Stomach smooth muscle (tissue), 2 donors: ENCODE results near the gene GDF10.

Experiments
- H3K27ac ChIP-seq: one replicate; pipeline ENCODE4 v1.7.0; 2013; ENCODE audit warnings: mild to moderate bottlenecking, low read length, inconsistent platforms
- H3K27me3 ChIP-seq, 2 donors: one replicate each; pipeline ENCODE4 v1.7.0; 2013; ENCODE audit warnings: low read length in 2 of 2; ENCODE audit not compliant: insufficient read depth in 2 of 2, control insufficient read depth in 1 of 2
- H3K36me3 ChIP-seq, 2 donors: one replicate each; pipeline ENCODE4 v1.7.0; 2013; ENCODE audit warnings: low read length in 2 of 2; ENCODE audit not compliant: control insufficient read depth in 2 of 2, insufficient read depth in 2 of 2
- H3K4me1 ChIP-seq: one replicate; pipeline ENCODE4 v1.7.0; 2013; ENCODE audit warnings: low read length; ENCODE audit not compliant: control insufficient read depth, insufficient read depth
- H3K4me3 ChIP-seq, 2 donors: one replicate each; pipeline ENCODE4 v1.7.0; 2013; ENCODE audit warnings: low read length in 2 of 2
- H3K9ac ChIP-seq, 2 donors: one replicate each; pipeline ENCODE4 v1.7.0; 2013; ENCODE audit warnings: low read length in 2 of 2, mild to moderate bottlenecking in 1 of 2
- H3K9me3 ChIP-seq, 2 donors: one replicate each; pipeline ENCODE4 v1.7.0; 2013; ENCODE audit warnings: low read length in 2 of 2; ENCODE audit not compliant: control insufficient read depth in 2 of 2
- donor health status: healthy.
- donor health status: Pancreatic carcinoma.

Gene GDF10

GRCh38 chr10:47357131-47357582 lies 57.2 kb downstream of the GDF10 start:
- Histone ChIP-seq H3K36me3 (no peaks in the 10 kb centered on the region), H3K4me1 (no peaks in the 10 kb centered on the region), H3K4me3 (no peak overlapping the region), H3K9me3 (no peaks in the 10 kb centered on the region), H3K27me3 (peaks cover 0 to 2% of the 10 kb centered on the region in 2 donors), H3K27ac (no peak overlapping the region), H3K9ac (no peak overlapping the region)

- Histone ChIP-seq H3K9me3 (no peaks in the 10 kb centered on the region), H3K27me3 (peaks cover 0 to 2% of the 10 kb centered on the region in 2 donors), H3K9ac (no peak overlapping the region), H3K27ac (no peak overlapping the region), H3K4me1 (no peaks in the 10 kb centered on the region), H3K36me3 (no peaks in the 10 kb centered on the region), H3K4me3 (no peak overlapping the region)
These were observed 57.9 kb downstream of the GDF10 start for GRCh38 chr10:47357911-47358310.

GRCh38 chr10:47358457-47358856 lies 58.5 kb downstream of the GDF10 start:
- Histone ChIP-seq H3K27ac (no peak overlapping the region), H3K27me3 (peaks cover 0 to 2% of the 10 kb centered on the region in 2 donors), H3K4me3 (no peak overlapping the region), H3K9ac (no peak overlapping the region), H3K4me1 (no peaks in the 10 kb centered on the region), H3K36me3 (no peaks in the 10 kb centered on the region), H3K9me3 (no peaks in the 10 kb centered on the region)

GRCh38 chr10:47359101-47359500 lies 59.1 kb downstream of the GDF10 start:
- Histone ChIP-seq H3K4me3 (no peak overlapping the region), H3K27me3 (peaks cover 0 to 2% of the 10 kb centered on the region in 2 donors), H3K4me1 (no peaks in the 10 kb centered on the region), H3K9ac (no peak overlapping the region), H3K36me3 (no peaks in the 10 kb centered on the region), H3K27ac (no peak overlapping the region), H3K9me3 (no peaks in the 10 kb centered on the region)

GRCh38 chr10:47359626-47360418 lies 59.8 kb downstream of the GDF10 start:
- Histone ChIP-seq H3K27ac (no peak overlapping the region), H3K27me3 (peaks cover 0 to 2% of the 10 kb centered on the region in 2 donors), H3K4me1 (no peaks in the 10 kb centered on the region), H3K36me3 (no peaks in the 10 kb centered on the region), H3K9me3 (no peaks in the 10 kb centered on the region), H3K9ac (no peak overlapping the region), H3K4me3 (no peak overlapping the region)

- Histone ChIP-seq H3K9ac (no peak overlapping the region), H3K36me3 (no peaks in the 10 kb centered on the region), H3K4me1 (no peaks in the 10 kb centered on the region), H3K4me3 (no peak overlapping the region), H3K27me3 (peaks cover 0 to 2% of the 10 kb centered on the region in 2 donors), H3K27ac (no peak overlapping the region), H3K9me3 (no peaks in the 10 kb centered on the region)
These were observed 60.5 kb downstream of the GDF10 start for GRCh38 chr10:47360419-47361040.

GRCh38 chr10:47361293-47361692 lies 61.3 kb downstream of the GDF10 start:
- no peak overlapping the region for H3K4me3 ChIP-seq
- no peak overlapping the region for H3K9ac ChIP-seq
- H3K27ac ChIP-seq = no peak overlapping the region
- H3K9me3 ChIP-seq = no peaks in the 10 kb centered on the region
- no peaks in the 10 kb centered on the region for H3K4me1 ChIP-seq
- H3K36me3 ChIP-seq = no peaks in the 10 kb centered on the region
- peaks cover 0 to 2% of the 10 kb centered on the region in 2 donors for H3K27me3 ChIP-seq

GRCh38 chr10:47362199-47362598 lies 62.2 kb downstream of the GDF10 start:
- Histone ChIP-seq H3K4me3 (no peak overlapping the region), H3K4me1 (no peaks in the 10 kb centered on the region), H3K9me3 (no peaks in the 10 kb centered on the region), H3K27ac (no peak overlapping the region), H3K9ac (no peak overlapping the region), H3K36me3 (no peaks in the 10 kb centered on the region), H3K27me3 (peaks cover 0 to 2% of the 10 kb centered on the region in 2 donors)
